Neural progenitor cell (in vitro differentiated cells): ENCODE measurements around the gene APOB. TPM values are rescaled to one million over a fixed set of nuclear protein-coding genes. Genes with fewer than 3 reads are reported as not detected.

Source experiments
- DNase-seq: peaks from one replicate; pipeline ENCODE4 v3.0.0-alpha.2; 2016; ENCODE audit warnings: low spot score
- H2AFZ ChIP-seq: fragments of 200-600 bp; sonication (generic); replicated peaks from 2 replicates; pipeline ENCODE4 v1.6.1; 2016; ENCODE audit warnings: antibody characterized with exemption
- H3F3A ChIP-seq: fragments of 200-600 bp; sonication (generic); 2 replicates; pipeline ENCODE4 v1.6.1; 2016; ENCODE audit warnings: antibody characterized with exemption, low read depth
- H3K27ac ChIP-seq: fragments of 200-600 bp; sonication (generic); 2 replicates; pipeline ENCODE4 v1.5.1; 2016; ENCODE audit warnings: mild to moderate bottlenecking
- H3K27me3 ChIP-seq: fragments of 200-600 bp; sonication (generic); 2 replicates; pipeline ENCODE4 v1.6.1; 2016; ENCODE audit warnings: mild to moderate bottlenecking, moderate library complexity
- H3K36me3 ChIP-seq: fragments of 200-600 bp; sonication (generic); 2 replicates; pipeline ENCODE4 v1.5.1; 2016
- H3K4me1 ChIP-seq: fragments of 200-600 bp; sonication (generic); 2 replicates; pipeline ENCODE4 v1.6.1; 2016; ENCODE audit warnings: mixed run types
- H3K4me2 ChIP-seq: fragments of 200-600 bp; sonication (generic); 2 replicates; pipeline ENCODE4 v1.6.1; 2016
- H3K4me3 ChIP-seq: fragments of 200-600 bp; sonication (generic); 2 replicates; pipeline ENCODE4 v1.5.1; 2016
- H3K79me2 ChIP-seq: fragments of 200-600 bp; sonication (generic); 2 replicates; pipeline ENCODE4 v1.6.1; 2016; ENCODE audit warnings: low read depth
- H3K9ac ChIP-seq: fragments of 200-600 bp; sonication (generic); 2 replicates; pipeline ENCODE4 v1.6.1; 2016
- H3K9me3 ChIP-seq: fragments of 200-600 bp; sonication (generic); 2 replicates; pipeline ENCODE4 v1.5.1; 2016; ENCODE audit warnings: low read depth
- H4K20me1 ChIP-seq: fragments of 200-600 bp; sonication (generic); 2 replicates; pipeline ENCODE4 v1.6.1; 2016; ENCODE audit warnings: low read depth
- H3K27ac Mint-ChIP-seq: 3 replicates; pipeline ENCODE4 v1.8.0; 2021; ENCODE audit warnings: mixed read lengths
- H3K27me3 Mint-ChIP-seq: 2 replicates; pipeline ENCODE4 v1.8.0; 2022; ENCODE audit warnings: low read depth, mild to moderate bottlenecking, inconsistent platforms, moderate library complexity, mixed read lengths; ENCODE audit not compliant: insufficient read depth
- H3K36me3 Mint-ChIP-seq: 3 replicates; pipeline ENCODE4 v1.8.0; 2021; ENCODE audit warnings: mixed read lengths
- H3K4me1 Mint-ChIP-seq: 3 replicates; pipeline ENCODE4 v1.8.0; 2021; ENCODE audit warnings: mixed read lengths
- H3K4me3 Mint-ChIP-seq: 3 replicates; pipeline ENCODE4 v1.8.0; 2021; ENCODE audit warnings: mild to moderate bottlenecking, moderate library complexity, mixed read lengths
- H3K9me3 Mint-ChIP-seq: 3 replicates; pipeline ENCODE4 v1.8.0; 2020; ENCODE audit warnings: mixed read lengths
- CTCF ChIP-seq: fragments of 200-600 bp; sonication (generic); IDR thresholded peaks from 2 replicates; pipeline ENCODE4 v1.5.1; 2017; ENCODE audit warnings: antibody characterized with exemption, mild to moderate bottlenecking
- EZH2 ChIP-seq: fragments of 200-600 bp; sonication (generic); IDR thresholded peaks from 2 replicates; pipeline ENCODE4 v1.6.1; 2017; ENCODE audit warnings: antibody characterized with exemption, mild to moderate bottlenecking, moderate library complexity
- EZH2phosphoT487 ChIP-seq: fragments of 200-600 bp; sonication (generic); IDR thresholded peaks from 2 replicates; pipeline ENCODE4 v1.6.1; 2017; ENCODE audit warnings: antibody characterized with exemption
- total RNA-seq: library from RNA; depleted of rRNA; stranded (reverse); fragments of >200 nt; gene quantifications from 2 replicates; pipeline ENCODE4 v1.2.3, GENCODE V29; 2015; ENCODE audit warnings: low replicate concordance

Gene APOB
- total RNA-seq, 1 donor from 2014 or later = 0.47 TPM

- peaks cover 20% of the 10 kb centered on the region for H3K4me1 ChIP-seq
- H3K27ac ChIP-seq = no peak overlapping the region
- Mint-ChIP-seq H3K27me3 (peaks cover 37% of the 10 kb centered on the region), H3K36me3 (no peaks in the 10 kb centered on the region), H3K27ac (peak overlapping the region; percentile 98), H3K9me3 (peaks cover 2% of the 10 kb centered on the region), H3K4me3 (no peak overlapping the region), H3K4me1 (peaks cover 89% of the 10 kb centered on the region)
- peaks cover 6% of the 10 kb centered on the region for H3F3A ChIP-seq
- H3K4me2 ChIP-seq = no peak overlapping the region
- no peak overlapping the region for H2AFZ ChIP-seq
- no peak for DNase-seq
- H3K79me2 ChIP-seq = no peaks in the 10 kb centered on the region
- TF ChIP-seq EZH2 (no peak), CTCF (no peak)
- H4K20me1 ChIP-seq = no peaks in the 10 kb centered on the region
- no peaks in the 10 kb centered on the region for H3K9me3 ChIP-seq
- no peak overlapping the region for H3K9ac ChIP-seq
- no peaks in the 10 kb centered on the region for H3K27me3 ChIP-seq
- no peaks in the 10 kb centered on the region for H3K36me3 ChIP-seq
- no peak overlapping the region for H3K4me3 ChIP-seq
Measured at GRCh38 chr2:20989404-20989803, 54.5 kb downstream of the APOB start.

- peaks cover 20% of the 10 kb centered on the region for H3K4me1 ChIP-seq
- H3K36me3 ChIP-seq = no peaks in the 10 kb centered on the region
- no peaks in the 10 kb centered on the region for H4K20me1 ChIP-seq
- no peak for TF ChIP-seq CTCF
- TF ChIP-seq EZH2 = no peak
- no peak for TF ChIP-seq EZH2phosphoT487
- peaks cover 6% of the 10 kb centered on the region for H3F3A ChIP-seq
- H3K4me2 ChIP-seq = no peak overlapping the region
- H3K27ac ChIP-seq = no peak overlapping the region
- H3K9ac ChIP-seq = no peak overlapping the region
- H3K27me3 ChIP-seq = no peaks in the 10 kb centered on the region
- no peak overlapping the region for H3K4me3 ChIP-seq
- no peaks in the 10 kb centered on the region for H3K9me3 ChIP-seq
- Mint-ChIP-seq H3K36me3 (no peaks in the 10 kb centered on the region), H3K27me3 (peaks cover 35% of the 10 kb centered on the region), H3K4me1 (peaks cover 90% of the 10 kb centered on the region), H3K9me3 (peaks cover 2% of the 10 kb centered on the region), H3K4me3 (no peak overlapping the region), H3K27ac (peak overlapping the region; percentile 98)
- no peaks in the 10 kb centered on the region for H3K79me2 ChIP-seq
- H2AFZ ChIP-seq = no peak overlapping the region
- DNase-seq = no peak
Measured at GRCh38 chr2:20988905-20989304, 55.0 kb downstream of the APOB start.

GRCh38 chr2:20986024-20986939 lies 57.6 kb downstream of the APOB start:
- H3F3A ChIP-seq = peaks cover 6% of the 10 kb centered on the region
- H3K27me3 ChIP-seq = no peaks in the 10 kb centered on the region
- peaks cover 2% of the 10 kb centered on the region for H3K9me3 Mint-ChIP-seq
- H3K9ac ChIP-seq = no peak overlapping the region
- no peak for TF ChIP-seq EZH2phosphoT487
- H3K9me3 ChIP-seq = no peaks in the 10 kb centered on the region
- H3K4me1 Mint-ChIP-seq = peaks cover 88% of the 10 kb centered on the region
- peaks cover 20% of the 10 kb centered on the region for H3K4me1 ChIP-seq
- H3K4me3 ChIP-seq = no peak overlapping the region
- H3K4me2 ChIP-seq = no peak overlapping the region
- H3K79me2 ChIP-seq = no peaks in the 10 kb centered on the region
- no peaks in the 10 kb centered on the region for H4K20me1 ChIP-seq
- H2AFZ ChIP-seq = no peak overlapping the region
- H3K36me3 ChIP-seq = no peaks in the 10 kb centered on the region
- no peak for DNase-seq
- H3K27ac Mint-ChIP-seq = peak overlapping the region; percentile 67
- no peaks in the 10 kb centered on the region for H3K36me3 Mint-ChIP-seq
- no peak overlapping the region for H3K4me3 Mint-ChIP-seq
- H3K27me3 Mint-ChIP-seq = peaks cover 33% of the 10 kb centered on the region
- no peak overlapping the region for H3K27ac ChIP-seq

GRCh38 chr2:20985062-20985461 lies 58.8 kb downstream of the APOB start:
- no peaks in the 10 kb centered on the region for H3K36me3 ChIP-seq
- Mint-ChIP-seq H3K9me3 (peaks cover 2% of the 10 kb centered on the region), H3K36me3 (no peaks in the 10 kb centered on the region), H3K27ac (peak overlapping the region; percentile 13), H3K4me1 (peaks cover 77% of the 10 kb centered on the region), H3K27me3 (peaks cover 27% of the 10 kb centered on the region), H3K4me3 (no peak overlapping the region)
- H4K20me1 ChIP-seq = no peaks in the 10 kb centered on the region
- no peaks in the 10 kb centered on the region for H3K79me2 ChIP-seq
- DNase-seq = peak; percentile 65
- peak overlapping the region; percentile 57 for H2AFZ ChIP-seq
- H3K27me3 ChIP-seq = no peaks in the 10 kb centered on the region
- peaks cover 6% of the 10 kb centered on the region for H3F3A ChIP-seq
- H3K27ac ChIP-seq = no peak overlapping the region
- H3K9ac ChIP-seq = no peak overlapping the region
- peak overlapping the region; percentile 48 for H3K4me2 ChIP-seq
- H3K4me3 ChIP-seq = no peak overlapping the region
- peaks cover 15% of the 10 kb centered on the region for H3K4me1 ChIP-seq
- H3K9me3 ChIP-seq = no peaks in the 10 kb centered on the region
- TF ChIP-seq CTCF = no peak
- no peak for TF ChIP-seq EZH2phosphoT487
- TF ChIP-seq EZH2 = no peak
